HEK293T (cell line): Measurements from ENCODE around the gene RSRC1.

Experiments
- ARNT ChIP-seq: fragments of 450-650 bp; IDR thresholded peaks from 2 replicates; pipeline ENCODE4 v1.6.1; 2017; ENCODE audit warnings: mild to moderate bottlenecking
- BHLHE40 ChIP-seq: fragments of 450-650 bp; IDR thresholded peaks from 2 replicates; pipeline ENCODE4 v1.6.1; 2016; ENCODE audit warnings: mild to moderate bottlenecking, moderate library complexity, borderline replicate concordance
- CTBP1 ChIP-seq: fragments of 450-650 bp; IDR thresholded peaks from 2 replicates; pipeline ENCODE4 v1.6.1; 2016; ENCODE audit warnings: borderline replicate concordance
- ELF4 ChIP-seq: fragments of 450-650 bp; IDR thresholded peaks from 2 replicates; pipeline ENCODE4 v1.6.1; 2017; ENCODE audit warnings: antibody characterized with exemption
- FOXA1 ChIP-seq: fragments of 450-650 bp; IDR thresholded peaks from 2 replicates; pipeline ENCODE4 v1.6.1; 2016; ENCODE audit warnings: mild to moderate bottlenecking
- FOXK2 ChIP-seq: fragments of 450-650 bp; IDR thresholded peaks from 2 replicates; pipeline ENCODE4 v1.6.1; 2016; ENCODE audit warnings: mild to moderate bottlenecking
- FOXM1 ChIP-seq: fragments of 450-650 bp; IDR thresholded peaks from 2 replicates; pipeline ENCODE4 v1.6.1; 2017; ENCODE audit warnings: mild to moderate bottlenecking, borderline replicate concordance
- L3MBTL2 ChIP-seq: fragments of 450-650 bp; conservative IDR thresholded peaks from 2 replicates; pipeline ENCODE4 v1.6.1; 2016; ENCODE audit warnings: mild to moderate bottlenecking
- LEF1 ChIP-seq: fragments of 450-650 bp; IDR thresholded peaks from 2 replicates; pipeline ENCODE4 v1.6.1; 2017; ENCODE audit warnings: mild to moderate bottlenecking, borderline replicate concordance
- NFRKB ChIP-seq: fragments of 450-650 bp; IDR thresholded peaks from 2 replicates; pipeline ENCODE4 v1.6.1; 2016; ENCODE audit warnings: mild to moderate bottlenecking, moderate library complexity
- SP1 ChIP-seq: fragments of 450-650 bp; IDR thresholded peaks from 2 replicates; pipeline ENCODE4 v1.6.1; 2017
- SUZ12 ChIP-seq: fragments of 450-650 bp; IDR thresholded peaks from 2 replicates; pipeline ENCODE4 v1.6.1; 2016; ENCODE audit warnings: mild to moderate bottlenecking
- TARDBP ChIP-seq: fragments of 450-650 bp; IDR thresholded peaks from 2 replicates; pipeline ENCODE4 v1.6.1; 2016
- ZNF384 ChIP-seq: fragments of 450-650 bp; IDR thresholded peaks from 2 replicates; pipeline ENCODE4 v1.6.1; 2016

GRCh38 chr3:158563076-158563475 is 453.2 kb downstream of the RSRC1 start:
- TF ChIP-seq SUZ12 (no peak), CTBP1 (no peak), NFRKB (no peak), FOXM1 (no peak), ELF4 (no peak), SP1 (no peak), BHLHE40 (no peak), L3MBTL2 (no peak), ZNF384 (no peak), LEF1 (no peak), TARDBP (no peak), FOXA1 (no peak), FOXK2 (no peak), ARNT (no peak)
